Karpas-422 (cell line): ENCODE data around the gene ADPRHL1. TPM values are rescaled to one million over a fixed set of nuclear protein-coding genes. Genes with fewer than 3 reads are reported as not detected.

Source experiments
- DNase-seq: peaks from one replicate; pipeline ENCODE4 v3.0.0-alpha.2; 2015
- H2AFZ ChIP-seq: fragments of 200-600 bp; sonication (generic); 2 replicates; pipeline ENCODE4 v1.6.1; 2014; ENCODE audit warnings: antibody characterized with exemption, low read length, mixed read lengths
- H3K27ac ChIP-seq: fragments of 200-600 bp; sonication (generic); 2 replicates; pipeline ENCODE4 v1.5.1; 2014; ENCODE audit warnings: mild to moderate bottlenecking, low read length, moderate library complexity
- H3K27me3 ChIP-seq: fragments of 200-600 bp; sonication (generic); 2 replicates; pipeline ENCODE4 v1.6.1; 2014; ENCODE audit warnings: low read length, mixed read lengths
- H3K36me3 ChIP-seq: fragments of 200-600 bp; sonication (generic); 2 replicates; pipeline ENCODE4 v1.6.1; 2014; ENCODE audit warnings: low read length, mixed read lengths; ENCODE audit not compliant: insufficient read depth
- H3K4me1 ChIP-seq: fragments of 200-600 bp; sonication (generic); 2 replicates; pipeline ENCODE4 v1.6.1; 2014; ENCODE audit warnings: mild to moderate bottlenecking, low read length, mixed read lengths
- H3K4me2 ChIP-seq: fragments of 200-600 bp; sonication (generic); 2 replicates; pipeline ENCODE4 v1.6.1; 2014; ENCODE audit warnings: low read length, low read depth, mild to moderate bottlenecking; ENCODE audit not compliant: poor library complexity, severe bottlenecking
- H3K4me3 ChIP-seq: fragments of 200-600 bp; sonication (generic); 2 replicates; pipeline ENCODE4 v1.5.1; 2014; ENCODE audit warnings: mild to moderate bottlenecking, antibody characterized with exemption, low read length, mixed read lengths
- H3K79me2 ChIP-seq: fragments of 200-600 bp; sonication (generic); 2 replicates; pipeline ENCODE4 v1.6.1; 2014; ENCODE audit warnings: mild to moderate bottlenecking, low read length, mixed read lengths
- H3K9ac ChIP-seq: fragments of 200-600 bp; sonication (generic); 2 replicates; pipeline ENCODE4 v1.6.0; 2014; ENCODE audit warnings: low read length
- H3K9me2 ChIP-seq: fragments of 200-600 bp; sonication (generic), shearing (Covaris generic); replicated peaks from 2 replicates; pipeline ENCODE4 v1.6.0; 2014; ENCODE audit warnings: mild to moderate bottlenecking, low read length, moderate library complexity; ENCODE audit not compliant: insufficient read depth
- H3K9me3 ChIP-seq: fragments of 300-700, 200-600 bp; sonication (generic); 2 replicates; pipeline ENCODE4 v1.6.1; 2014; ENCODE audit warnings: low read length, mixed read lengths
- H4K20me1 ChIP-seq: fragments of 200-600 bp; sonication (generic); 2 replicates; pipeline ENCODE4 v1.6.1; 2014; ENCODE audit warnings: mild to moderate bottlenecking, antibody characterized with exemption, low read length, low read depth; ENCODE audit not compliant: insufficient read depth
- total RNA-seq: library from RNA; depleted of rRNA; stranded (reverse); fragments of >200 nt; shearing (Covaris generic); gene quantifications from 2 replicates; pipeline ENCODE4 v1.2.3, GENCODE V29; 2014; ENCODE audit warnings: low replicate concordance

ADPRHL1 gene
- total RNA-seq, 1 experiment from 2014 or later: 10.2 TPM

DNA sequence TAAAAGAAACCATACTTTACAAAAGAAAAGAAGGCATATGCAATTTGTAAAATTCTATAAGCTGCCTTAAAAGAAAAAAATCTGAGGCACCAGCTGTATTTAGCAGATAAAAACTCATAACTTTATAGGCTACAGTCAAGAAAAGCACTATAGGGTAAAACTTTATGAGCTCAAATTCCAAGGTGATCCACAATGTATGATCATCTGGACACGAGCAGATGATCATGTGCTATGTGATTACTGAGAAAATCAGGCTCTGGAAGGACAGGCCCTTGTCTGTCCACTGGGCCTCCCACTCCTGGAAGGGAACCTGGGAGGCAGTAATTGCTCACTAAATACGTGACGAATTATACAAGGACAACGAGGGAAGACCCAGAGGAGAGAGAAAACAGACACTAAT is 96.7 kb downstream of the ADPRHL1 start:
- Histone ChIP-seq H3K4me3 (no peak overlapping the region), H4K20me1 (no peaks in the 10 kb centered on the region), H3K4me1 (no peaks in the 10 kb centered on the region), H3K36me3 (no peaks in the 10 kb centered on the region), H2AFZ (no peak overlapping the region), H3K9ac (no peak overlapping the region), H3K79me2 (no peaks in the 10 kb centered on the region), H3K9me2 (no peaks in the 10 kb centered on the region), H3K27ac (no peak overlapping the region), H3K27me3 (no peaks in the 10 kb centered on the region), H3K4me2 (no peak overlapping the region), H3K9me3 (no peaks in the 10 kb centered on the region)
- DNase-seq: no peak

DNA sequence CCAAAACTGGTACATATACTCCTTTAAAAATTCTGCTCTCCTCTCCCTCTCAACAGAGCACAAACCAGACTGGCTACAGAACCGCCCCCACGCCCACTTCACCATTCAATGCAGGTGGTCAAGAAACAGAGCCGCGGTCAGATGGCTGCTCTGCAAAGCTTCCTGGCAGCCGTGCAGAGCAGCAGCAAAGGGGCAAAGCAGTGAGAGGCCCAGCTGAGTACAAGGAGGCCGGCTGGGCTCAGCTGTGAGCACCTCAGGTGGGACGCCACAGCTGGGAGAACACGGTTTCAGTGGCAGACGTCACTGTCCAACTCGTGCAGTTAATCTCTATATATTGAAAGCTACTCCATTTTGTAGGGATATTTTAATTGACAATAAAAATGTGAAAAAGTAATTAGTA is 97.7 kb downstream of the ADPRHL1 start:
- no peak overlapping the region for H3K27ac ChIP-seq
- H2AFZ ChIP-seq: no peak overlapping the region
- H3K79me2 ChIP-seq: no peaks in the 10 kb centered on the region
- no peaks in the 10 kb centered on the region for H3K36me3 ChIP-seq
- no peaks in the 10 kb centered on the region for H3K27me3 ChIP-seq
- H3K9me2 ChIP-seq: no peaks in the 10 kb centered on the region
- no peak overlapping the region for H3K9ac ChIP-seq
- no peak overlapping the region for H3K4me3 ChIP-seq
- no peaks in the 10 kb centered on the region for H3K4me1 ChIP-seq
- no peak for DNase-seq
- H3K4me2 ChIP-seq: no peak overlapping the region
- H3K9me3 ChIP-seq: no peaks in the 10 kb centered on the region
- H4K20me1 ChIP-seq: no peaks in the 10 kb centered on the region

DNA sequence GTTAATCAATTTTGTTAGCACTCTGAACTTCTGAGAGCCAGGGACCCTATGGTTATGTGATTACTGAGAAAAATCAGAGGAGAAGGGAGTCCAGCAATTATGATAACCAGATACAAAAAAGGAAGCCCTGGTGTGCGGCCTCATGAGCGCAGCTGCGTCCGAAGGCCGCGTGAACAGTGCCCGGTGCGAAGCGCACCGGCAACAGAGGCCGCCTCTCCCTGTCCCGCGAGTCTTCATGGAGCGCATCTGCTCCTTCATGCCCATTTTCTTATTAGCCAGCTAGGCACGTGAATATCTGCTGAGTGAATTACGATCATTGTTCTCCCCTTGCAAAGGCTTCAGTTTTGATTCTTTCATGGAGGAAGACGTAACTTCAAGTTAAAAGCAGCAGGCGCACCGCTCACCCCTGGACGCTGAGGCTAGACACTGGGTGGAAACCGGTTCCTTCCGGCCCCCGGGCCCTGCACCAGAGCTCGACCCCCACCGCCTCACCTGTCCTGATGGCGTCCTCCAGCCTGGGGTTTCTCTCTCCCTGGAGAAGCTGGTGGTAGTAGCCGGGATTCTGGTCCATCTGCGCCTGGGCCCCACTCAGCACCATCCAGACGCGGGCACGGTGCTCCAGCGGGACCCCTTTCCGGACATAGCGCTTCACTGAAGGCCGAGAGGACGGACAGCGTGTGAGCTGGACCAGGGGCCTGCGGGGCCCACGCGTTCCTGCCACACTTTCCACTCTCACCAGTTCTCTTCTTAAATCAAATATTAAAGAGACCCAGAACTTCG is 98.3 kb downstream of the ADPRHL1 start:
- Histone ChIP-seq H3K9ac (no peak overlapping the region), H3K9me3 (no peaks in the 10 kb centered on the region), H4K20me1 (no peaks in the 10 kb centered on the region), H3K4me3 (no peak overlapping the region), H3K9me2 (no peaks in the 10 kb centered on the region), H3K27ac (no peak overlapping the region), H3K27me3 (no peaks in the 10 kb centered on the region), H3K4me1 (no peaks in the 10 kb centered on the region), H2AFZ (no peak overlapping the region), H3K36me3 (no peaks in the 10 kb centered on the region), H3K79me2 (no peaks in the 10 kb centered on the region), H3K4me2 (no peak overlapping the region)
- no peak for DNase-seq

DNA sequence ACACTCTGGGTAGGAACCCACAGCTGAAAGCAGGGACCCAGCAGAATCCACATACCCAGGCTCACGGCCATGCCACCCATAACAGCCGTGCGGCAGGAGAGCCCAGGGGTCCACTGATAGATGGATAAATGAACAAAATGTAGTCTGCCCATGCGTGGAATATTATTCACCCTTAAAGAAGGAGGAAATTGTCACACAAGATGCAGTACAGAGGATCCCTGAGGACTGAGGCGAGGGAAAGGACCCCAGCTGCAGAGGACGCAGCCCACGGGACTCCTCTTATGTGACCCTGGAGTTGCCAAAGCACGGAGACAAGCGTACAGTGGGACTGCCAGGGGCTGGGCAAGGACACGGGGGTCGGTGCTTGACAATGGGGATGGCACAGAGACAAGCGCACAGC is 100.0 kb downstream of the ADPRHL1 start:
- no peaks in the 10 kb centered on the region for H4K20me1 ChIP-seq
- no peak overlapping the region for H3K9ac ChIP-seq
- H3K4me2 ChIP-seq: no peak overlapping the region
- no peaks in the 10 kb centered on the region for H3K27me3 ChIP-seq
- no peaks in the 10 kb centered on the region for H3K9me2 ChIP-seq
- no peak overlapping the region for H2AFZ ChIP-seq
- no peaks in the 10 kb centered on the region for H3K79me2 ChIP-seq
- no peaks in the 10 kb centered on the region for H3K36me3 ChIP-seq
- H3K4me1 ChIP-seq: no peaks in the 10 kb centered on the region
- H3K27ac ChIP-seq: no peak overlapping the region
- H3K9me3 ChIP-seq: no peaks in the 10 kb centered on the region
- no peak for DNase-seq
- H3K4me3 ChIP-seq: no peak overlapping the region

DNA sequence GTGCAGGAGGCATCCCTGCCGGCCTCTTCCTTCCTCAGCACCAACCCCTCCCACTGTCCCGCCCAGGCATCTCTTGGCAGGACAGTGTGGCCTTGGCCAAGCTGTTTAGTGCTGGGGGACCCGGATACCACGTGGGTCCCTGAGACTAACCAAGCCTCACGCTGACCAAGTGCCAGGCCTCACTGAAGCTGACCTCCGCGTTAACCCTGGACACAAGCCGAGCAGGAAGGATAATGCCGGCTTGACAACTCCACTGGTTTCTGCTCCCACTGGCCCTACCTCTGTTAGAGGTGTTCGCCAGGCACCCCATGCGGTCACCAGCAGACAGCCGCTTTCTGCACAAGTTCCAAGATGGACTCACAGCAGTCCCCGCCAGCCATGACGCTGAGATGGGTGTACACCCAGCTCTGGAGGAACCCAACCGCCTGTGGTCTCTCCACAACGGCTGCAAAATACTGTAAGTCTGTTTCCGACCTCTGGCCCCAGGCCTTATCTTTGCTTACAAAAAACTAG is 101.7 kb downstream of the ADPRHL1 start:
- no peaks in the 10 kb centered on the region for H3K36me3 ChIP-seq
- H3K9me2 ChIP-seq: no peaks in the 10 kb centered on the region
- no peak overlapping the region for H3K4me3 ChIP-seq
- H3K4me1 ChIP-seq: no peaks in the 10 kb centered on the region
- H3K4me2 ChIP-seq: no peak overlapping the region
- H3K27ac ChIP-seq: no peak overlapping the region
- no peaks in the 10 kb centered on the region for H3K27me3 ChIP-seq
- H4K20me1 ChIP-seq: no peaks in the 10 kb centered on the region
- H3K9ac ChIP-seq: no peak overlapping the region
- no peak overlapping the region for H2AFZ ChIP-seq
- no peak for DNase-seq
- no peaks in the 10 kb centered on the region for H3K79me2 ChIP-seq
- H3K9me3 ChIP-seq: no peaks in the 10 kb centered on the region

DNA sequence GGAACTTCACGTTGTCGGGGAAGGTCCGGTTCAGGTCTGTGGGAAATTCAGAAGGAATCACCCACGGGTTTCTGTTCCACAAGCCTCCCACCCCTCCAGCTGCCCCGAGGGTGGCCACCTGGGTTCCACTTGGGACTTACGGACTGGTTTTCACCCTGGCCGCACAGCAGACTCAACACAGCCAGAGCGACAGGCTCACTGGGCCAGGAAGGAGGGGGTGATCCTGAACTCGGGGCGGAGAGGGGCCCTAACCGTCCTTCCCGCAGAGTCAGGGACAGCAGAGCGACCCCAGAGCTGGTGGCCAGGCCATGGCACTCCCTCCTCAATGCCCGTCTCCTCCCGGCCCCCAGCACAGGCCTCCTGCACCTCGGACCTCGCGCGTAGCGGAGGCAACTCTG is 102.4 kb downstream of the ADPRHL1 start:
- H3K4me3 ChIP-seq: no peak overlapping the region
- H3K27ac ChIP-seq: no peak overlapping the region
- H3K79me2 ChIP-seq: no peaks in the 10 kb centered on the region
- H4K20me1 ChIP-seq: no peaks in the 10 kb centered on the region
- DNase-seq: no peak
- no peaks in the 10 kb centered on the region for H3K36me3 ChIP-seq
- H3K9me2 ChIP-seq: no peaks in the 10 kb centered on the region
- no peak overlapping the region for H3K4me2 ChIP-seq
- no peaks in the 10 kb centered on the region for H3K27me3 ChIP-seq
- no peak overlapping the region for H3K9ac ChIP-seq
- no peak overlapping the region for H2AFZ ChIP-seq
- H3K4me1 ChIP-seq: no peaks in the 10 kb centered on the region
- H3K9me3 ChIP-seq: no peaks in the 10 kb centered on the region

DNA sequence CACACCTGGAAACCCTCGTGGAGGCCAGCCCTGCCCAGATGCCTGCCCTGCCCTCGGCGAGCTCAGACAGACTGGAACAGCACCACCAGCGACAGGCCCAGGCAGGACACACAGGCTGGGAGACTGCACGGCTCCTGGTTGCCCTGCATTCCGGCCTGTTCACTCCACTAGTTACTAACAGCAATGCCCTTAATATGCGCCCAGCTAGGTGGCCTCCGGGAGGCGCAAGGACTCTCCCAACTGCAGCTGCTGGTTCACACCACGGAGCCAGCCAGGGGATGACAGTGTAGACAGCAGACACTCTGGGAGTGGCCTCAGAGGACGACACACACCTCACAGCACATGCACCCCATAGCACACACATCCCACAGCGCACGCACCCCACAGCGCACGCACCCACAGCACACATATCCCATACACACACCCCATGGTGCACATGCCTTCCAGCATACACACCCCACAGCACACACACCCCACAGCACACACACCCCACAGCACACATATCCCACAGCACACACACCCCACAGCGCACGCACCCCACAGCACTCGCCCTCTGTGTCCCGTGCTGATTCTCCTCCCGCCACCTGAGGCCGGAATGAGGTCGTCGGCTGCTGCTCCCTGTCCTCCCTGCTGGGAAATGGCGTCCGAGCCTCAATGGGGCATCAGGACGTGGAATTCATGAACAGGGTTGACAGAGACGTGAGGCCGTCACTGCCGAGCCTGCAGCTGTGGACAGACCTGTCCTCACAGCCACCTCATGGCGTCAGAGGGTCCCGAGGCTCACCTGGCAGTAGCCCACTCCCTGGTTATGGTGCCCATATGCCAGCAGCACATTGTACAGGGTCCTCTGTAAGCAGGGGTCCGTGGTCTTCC is 103.0 kb downstream of the ADPRHL1 start:
- peak; percentile 64 for DNase-seq

More for the DNA sequence above, 103.0 kb downstream of the ADPRHL1 start:
- H2AFZ ChIP-seq: no peak overlapping the region
- H3K4me1 ChIP-seq: no peaks in the 10 kb centered on the region
- no peaks in the 10 kb centered on the region for H3K36me3 ChIP-seq
- H3K9me3 ChIP-seq: no peaks in the 10 kb centered on the region
- H4K20me1 ChIP-seq: no peaks in the 10 kb centered on the region
- H3K9me2 ChIP-seq: no peaks in the 10 kb centered on the region
- no peak overlapping the region for H3K9ac ChIP-seq
- no peaks in the 10 kb centered on the region for H3K79me2 ChIP-seq
- H3K4me3 ChIP-seq: no peak overlapping the region
- no peaks in the 10 kb centered on the region for H3K27me3 ChIP-seq
- H3K27ac ChIP-seq: no peak overlapping the region
- no peak overlapping the region for H3K4me2 ChIP-seq
